GM13977 (cell line): ENCODE measurements around the gene FUT8.

Source experiments
- DNase-seq: peaks from one replicate; pipeline ENCODE4 v3.0.0; 2012; ENCODE audit warnings: low spot score
- in situ Hi-C: fragments of 300-500 bp; cut with MboI; formaldehyde crosslinking; loops from one replicate; pipeline ENCODE4 v1.12.0; 2022; ENCODE audit warnings: low sequenced_read_pairs, low pct_unique_long_range_greater_than_20kb, mixed read lengths, inconsistent platforms; ENCODE audit not compliant: unreplicated experiment
- TF ChIP-seq, protein P1 (sequence below): IDR thresholded peaks from 2 replicates; pipeline ENCODE4 v1.5.1; 2012; ENCODE audit warnings: mild to moderate bottlenecking, control low read depth; ENCODE audit not compliant: insufficient read depth; ENCODE audit errors: extremely low read depth, missing control alignments

FUT8 gene

DNA sequence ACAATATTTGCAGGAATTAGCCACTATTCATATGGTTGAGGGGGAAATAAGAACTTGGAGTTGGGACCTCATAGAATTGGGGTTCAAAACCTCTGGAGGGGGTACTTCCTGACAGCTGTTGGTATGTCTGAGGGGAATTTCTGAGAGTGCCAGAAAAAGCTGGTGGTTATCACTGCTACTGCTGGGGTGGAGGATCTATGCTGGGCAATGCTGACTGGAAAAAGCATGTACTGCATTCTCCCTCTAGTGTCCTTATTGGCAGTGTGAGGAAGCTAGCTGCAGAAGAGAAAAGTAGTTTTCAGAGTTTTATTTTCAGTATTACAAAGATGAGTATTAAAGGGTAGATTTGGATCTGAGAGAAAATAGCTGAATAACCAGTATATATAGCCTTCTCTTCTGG lies 88.8 kb downstream of the FUT8 start:
- in situ Hi-C loops = no loop called here
- DNase-seq = no peak
- TF ChIP-seq, protein P1, sequence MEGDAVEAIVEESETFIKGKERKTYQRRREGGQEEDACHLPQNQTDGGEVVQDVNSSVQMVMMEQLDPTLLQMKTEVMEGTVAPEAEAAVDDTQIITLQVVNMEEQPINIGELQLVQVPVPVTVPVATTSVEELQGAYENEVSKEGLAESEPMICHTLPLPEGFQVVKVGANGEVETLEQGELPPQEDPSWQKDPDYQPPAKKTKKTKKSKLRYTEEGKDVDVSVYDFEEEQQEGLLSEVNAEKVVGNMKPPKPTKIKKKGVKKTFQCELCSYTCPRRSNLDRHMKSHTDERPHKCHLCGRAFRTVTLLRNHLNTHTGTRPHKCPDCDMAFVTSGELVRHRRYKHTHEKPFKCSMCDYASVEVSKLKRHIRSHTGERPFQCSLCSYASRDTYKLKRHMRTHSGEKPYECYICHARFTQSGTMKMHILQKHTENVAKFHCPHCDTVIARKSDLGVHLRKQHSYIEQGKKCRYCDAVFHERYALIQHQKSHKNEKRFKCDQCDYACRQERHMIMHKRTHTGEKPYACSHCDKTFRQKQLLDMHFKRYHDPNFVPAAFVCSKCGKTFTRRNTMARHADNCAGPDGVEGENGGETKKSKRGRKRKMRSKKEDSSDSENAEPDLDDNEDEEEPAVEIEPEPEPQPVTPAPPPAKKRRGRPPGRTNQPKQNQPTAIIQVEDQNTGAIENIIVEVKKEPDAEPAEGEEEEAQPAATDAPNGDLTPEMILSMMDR = peak; percentile 25

DNA sequence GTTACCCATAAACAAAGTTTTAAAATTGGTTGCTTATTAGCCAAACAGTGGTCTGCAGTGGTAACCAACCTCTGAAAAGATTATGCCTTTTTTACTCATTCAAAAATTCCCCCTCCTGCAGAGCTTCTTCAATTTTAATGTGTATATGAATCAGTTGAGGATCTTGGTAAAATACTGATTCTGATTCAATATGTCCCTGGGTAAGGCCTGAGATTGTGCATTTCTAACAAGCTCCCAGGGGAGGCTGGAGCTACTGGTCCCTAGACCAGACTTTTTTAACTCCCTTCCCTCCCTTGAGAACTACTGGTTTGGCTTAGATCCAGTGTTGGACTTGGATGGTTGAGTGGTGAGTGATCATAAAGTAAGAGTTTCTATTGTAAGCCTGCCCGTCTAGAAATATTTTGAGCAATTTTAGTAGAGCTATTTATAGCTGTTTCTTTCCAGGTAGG lies 90.2 kb downstream of the FUT8 start:
- TF ChIP-seq, protein P1 = no peak
- in situ Hi-C loops = no loop called here
- no peak for DNase-seq

DNA sequence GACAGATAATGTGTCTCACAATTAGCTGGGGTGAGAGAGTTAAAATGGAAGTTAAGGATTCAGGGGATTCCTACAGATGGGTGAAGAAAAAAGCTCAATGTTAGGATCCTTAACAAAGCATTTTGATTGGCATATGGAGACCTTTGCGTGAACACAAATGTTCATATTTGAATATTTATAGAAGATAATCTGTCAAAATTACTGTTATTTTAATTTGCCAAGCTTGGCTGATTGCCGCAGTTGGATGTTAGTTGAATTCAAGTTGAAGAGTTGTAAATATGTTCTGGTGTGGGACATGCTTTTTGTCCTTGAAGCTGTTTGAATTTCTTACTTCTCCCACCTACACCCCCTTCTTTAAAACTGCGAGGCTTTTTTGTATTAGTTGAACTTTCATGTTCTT lies 91.2 kb downstream of the FUT8 start:
- no peak for DNase-seq
- in situ Hi-C loops = no loop called here
- TF ChIP-seq, protein P1 = no peak

- TF ChIP-seq, protein P1 = no peak
- in situ Hi-C loops = no loop called here
- DNase-seq = no peak
Measured at GRCh38 chr14:65506801-65507200, 94.3 kb downstream of the FUT8 start.

DNA sequence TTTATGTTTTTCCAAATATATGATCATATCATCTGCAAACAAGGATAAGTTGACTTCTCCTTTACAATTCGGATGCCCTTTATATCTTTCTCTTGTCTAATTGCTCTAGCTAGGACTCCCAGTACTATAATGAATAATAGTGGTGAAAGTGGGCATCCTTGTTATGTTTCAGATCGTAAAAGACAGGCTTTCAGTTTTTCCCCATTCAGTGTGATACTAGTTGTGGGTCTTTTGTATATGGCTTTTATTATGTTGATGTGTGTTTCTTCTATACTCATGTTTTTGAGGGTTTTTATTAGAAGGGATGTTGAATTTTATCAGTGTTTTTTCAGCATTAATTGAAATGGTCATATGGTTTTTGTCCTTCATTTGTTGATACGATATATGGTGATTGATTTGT lies 97.3 kb downstream of the FUT8 start:
- TF ChIP-seq, protein P1 = no peak
- no peak for DNase-seq
- in situ Hi-C loops = no loop called here

GRCh38 chr14:65513671-65514070 lies 101.1 kb downstream of the FUT8 start:
- DNase-seq = no peak
- TF ChIP-seq, protein P1 = no peak
- in situ Hi-C loops = no loop called here
